Measurements from ENCODE around the gene ALDH3B1. TPM values are rescaled to one million over a fixed set of nuclear protein-coding genes. Genes with fewer than 3 reads are reported as not detected.

The ALDH3B1 gene
- total RNA-seq, 1 donor from 2014 or later: 2.1 TPM

DNA sequence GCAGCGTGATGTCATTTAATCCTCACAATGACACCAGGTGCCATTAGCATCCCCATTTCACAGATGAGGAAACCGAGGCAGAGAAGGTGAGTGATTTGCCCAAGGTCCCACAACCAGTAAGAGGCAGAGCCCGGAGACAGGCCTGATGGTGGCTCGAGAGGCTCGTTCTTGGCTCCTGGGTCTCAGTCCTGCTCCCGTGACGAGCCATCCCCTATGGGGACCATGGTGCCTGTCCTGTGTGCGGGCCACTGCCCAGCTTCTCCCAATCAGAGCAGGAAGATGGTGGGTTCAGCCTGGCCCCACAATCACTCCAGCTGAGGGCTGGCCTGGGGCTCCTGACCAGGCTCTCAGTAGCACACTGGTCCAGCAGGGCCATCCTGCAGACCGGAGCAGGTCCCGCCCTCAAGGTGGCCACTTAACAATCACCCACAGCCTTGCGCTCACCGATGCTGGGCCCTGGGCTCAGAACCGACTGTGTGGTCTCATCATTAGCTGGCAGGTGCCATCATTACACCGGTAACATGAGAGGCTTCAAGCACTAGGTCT is 3.6 kb downstream of the ALDH3B1 start:
- DNase-seq: no peak

DNA sequence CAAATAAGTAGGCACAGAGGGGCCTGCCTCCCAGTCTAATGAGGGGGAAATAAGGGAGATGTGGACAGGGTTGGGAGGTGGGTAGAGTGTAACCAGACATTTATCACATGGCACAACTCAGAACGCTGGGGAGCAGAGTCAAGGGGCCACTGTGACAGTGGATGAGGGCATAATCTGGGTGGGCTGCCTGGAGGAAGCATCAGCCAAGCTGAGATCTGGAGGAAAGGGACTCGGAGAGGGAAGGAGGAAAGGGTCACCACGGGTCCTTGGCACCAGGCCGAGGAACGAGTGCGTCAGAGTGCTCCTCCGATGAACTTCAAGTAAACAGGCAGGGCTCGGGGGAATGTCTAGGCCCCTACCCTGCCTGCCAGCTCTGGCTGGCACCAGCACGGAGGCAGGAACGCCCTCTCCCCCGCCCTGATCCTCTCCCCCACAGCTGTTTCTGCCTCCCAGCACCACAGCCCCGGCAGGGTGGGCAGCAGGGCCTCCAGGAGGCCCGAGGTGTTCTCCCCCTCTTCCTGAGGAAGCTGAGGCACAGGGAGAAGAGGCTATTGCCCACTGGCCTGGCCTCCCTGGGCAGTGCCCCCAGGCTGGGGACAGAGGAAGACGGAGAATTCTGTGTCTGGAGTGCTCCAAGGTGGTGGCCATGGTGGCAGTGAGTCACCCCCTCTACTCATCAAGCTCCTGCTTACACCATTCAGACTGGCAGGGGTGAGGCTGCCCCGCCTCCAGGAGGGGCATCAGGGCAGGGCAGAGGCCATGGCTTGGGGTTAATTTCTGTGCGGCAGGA is 4.2 kb downstream of the ALDH3B1 start:
- DNase-seq: no peak

DNA sequence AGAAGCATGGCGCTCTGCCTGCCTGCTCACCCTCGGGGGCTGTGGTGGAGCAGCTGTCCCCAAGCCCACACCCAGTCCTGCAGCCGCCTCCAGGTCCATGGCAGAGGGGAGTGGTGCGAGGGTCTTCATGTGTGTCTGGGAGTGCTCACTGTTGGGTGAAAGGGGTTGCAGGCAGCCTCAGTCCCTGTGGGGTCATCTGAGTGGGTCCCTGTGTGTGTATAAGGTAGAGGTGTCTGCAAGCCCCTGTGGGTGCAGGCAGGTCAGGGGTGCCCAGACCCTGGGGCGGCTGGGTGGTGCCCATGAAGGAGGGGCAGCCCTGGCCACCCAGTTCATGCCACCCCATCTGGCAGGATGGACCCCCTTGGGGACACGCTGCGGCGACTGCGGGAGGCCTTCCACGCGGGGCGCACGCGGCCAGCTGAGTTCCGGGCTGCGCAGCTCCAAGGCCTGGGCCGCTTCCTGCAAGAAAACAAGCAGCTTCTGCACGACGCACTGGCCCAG is 4.9 kb downstream of the ALDH3B1 start:
- no peak for DNase-seq

DNA sequence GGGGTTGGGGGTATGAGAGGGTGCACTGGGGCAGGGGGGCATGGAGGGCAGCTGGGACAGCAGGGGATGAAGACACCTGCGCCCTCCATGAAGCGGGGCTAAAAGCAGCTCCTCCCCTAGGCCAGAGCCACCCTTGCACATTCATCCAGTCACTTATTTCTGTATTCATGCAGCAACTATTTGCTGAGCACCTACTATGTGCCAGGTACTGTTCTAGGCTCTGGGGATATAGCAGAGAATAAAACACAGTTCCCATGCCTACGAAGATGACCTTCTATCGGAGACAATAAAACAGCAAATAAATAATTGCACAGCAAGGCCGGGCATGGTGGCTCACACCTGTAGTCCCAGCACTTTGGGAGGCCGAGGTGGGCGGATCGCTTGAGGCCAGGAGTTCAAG is 5.3 kb downstream of the ALDH3B1 start:
- no peak for DNase-seq

DNA sequence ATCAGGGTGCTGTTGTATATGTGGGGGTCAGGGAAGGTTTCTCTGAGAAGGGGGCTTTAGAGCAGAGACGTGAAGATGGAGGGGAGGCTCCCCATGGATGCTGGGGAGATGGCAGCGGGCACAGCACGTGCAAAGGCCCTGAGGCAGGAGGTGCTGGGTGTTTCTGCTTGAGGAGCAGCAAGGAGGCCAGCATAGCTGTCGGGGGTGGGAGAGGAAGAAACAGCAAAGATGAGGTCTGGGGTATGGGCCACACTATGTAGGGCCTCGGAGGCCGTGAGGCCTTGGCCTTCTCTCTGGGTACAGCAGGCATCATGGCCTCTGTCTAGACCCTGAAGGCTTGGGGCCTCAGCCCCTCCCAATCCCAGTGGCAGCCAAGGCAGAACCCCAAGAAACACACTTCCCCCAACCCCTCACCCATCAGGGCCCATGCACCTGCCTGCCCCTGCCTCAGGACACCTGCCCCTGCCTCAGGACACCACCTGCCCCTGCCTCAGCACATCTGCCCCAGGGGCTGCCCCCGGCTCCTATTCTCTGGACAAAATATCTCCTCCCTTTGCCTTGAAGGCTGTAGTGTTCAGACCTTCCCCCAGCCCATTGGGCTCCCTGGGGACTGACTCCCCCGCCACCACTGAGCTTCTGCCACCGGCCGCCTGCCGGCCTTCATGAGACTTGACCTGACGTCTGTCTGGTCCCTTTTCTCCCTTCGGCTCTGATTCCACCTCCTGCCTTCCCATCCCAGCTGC is 6.2 kb downstream of the ALDH3B1 start:
- DNase-seq: no peak

DNA sequence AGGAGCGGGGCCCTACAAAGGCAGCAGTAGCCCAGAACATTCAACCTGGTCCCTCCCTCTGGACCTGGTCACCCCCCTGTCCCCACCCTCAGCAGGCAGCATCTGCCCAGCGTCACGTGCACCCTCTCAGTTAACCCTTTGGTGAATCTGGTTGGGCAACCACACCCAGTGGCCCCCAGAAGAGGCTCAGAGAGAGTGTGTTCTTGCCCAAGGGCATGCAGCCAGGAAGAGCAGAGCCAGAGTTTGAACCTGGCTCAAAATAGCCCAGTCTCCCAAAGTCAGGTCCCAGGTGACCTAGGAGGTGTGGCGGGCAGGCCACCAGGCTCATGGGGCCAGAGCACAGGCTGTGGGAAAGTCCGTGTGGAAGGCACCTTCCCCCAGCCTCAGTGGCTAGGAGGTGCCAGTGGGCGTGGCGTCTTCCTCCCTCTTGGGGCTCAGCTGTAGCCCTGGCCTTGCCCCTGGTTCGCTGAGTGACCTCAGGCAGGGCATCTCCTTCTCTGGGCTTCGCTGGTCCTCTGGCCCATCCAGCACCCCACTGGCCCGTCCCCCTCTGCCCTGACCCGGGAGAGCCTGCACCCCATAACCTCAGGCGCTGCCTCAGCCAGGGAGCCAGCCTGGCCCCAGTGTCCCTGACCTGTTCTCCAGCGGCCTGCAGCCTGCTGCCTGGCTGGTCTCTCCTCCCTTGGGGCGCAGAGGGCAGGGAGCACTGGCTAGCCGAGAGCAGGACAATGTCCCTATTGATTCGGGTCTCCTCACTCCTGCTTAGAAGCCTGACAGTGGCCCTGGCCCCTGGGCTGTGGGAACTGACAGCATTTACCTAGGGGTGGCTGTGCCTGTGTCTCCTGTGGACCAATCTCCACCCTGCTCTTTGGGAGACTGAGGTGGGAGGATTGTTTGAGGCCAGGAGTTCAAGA is 7.0 kb downstream of the ALDH3B1 start:
- no peak for DNase-seq

DNA sequence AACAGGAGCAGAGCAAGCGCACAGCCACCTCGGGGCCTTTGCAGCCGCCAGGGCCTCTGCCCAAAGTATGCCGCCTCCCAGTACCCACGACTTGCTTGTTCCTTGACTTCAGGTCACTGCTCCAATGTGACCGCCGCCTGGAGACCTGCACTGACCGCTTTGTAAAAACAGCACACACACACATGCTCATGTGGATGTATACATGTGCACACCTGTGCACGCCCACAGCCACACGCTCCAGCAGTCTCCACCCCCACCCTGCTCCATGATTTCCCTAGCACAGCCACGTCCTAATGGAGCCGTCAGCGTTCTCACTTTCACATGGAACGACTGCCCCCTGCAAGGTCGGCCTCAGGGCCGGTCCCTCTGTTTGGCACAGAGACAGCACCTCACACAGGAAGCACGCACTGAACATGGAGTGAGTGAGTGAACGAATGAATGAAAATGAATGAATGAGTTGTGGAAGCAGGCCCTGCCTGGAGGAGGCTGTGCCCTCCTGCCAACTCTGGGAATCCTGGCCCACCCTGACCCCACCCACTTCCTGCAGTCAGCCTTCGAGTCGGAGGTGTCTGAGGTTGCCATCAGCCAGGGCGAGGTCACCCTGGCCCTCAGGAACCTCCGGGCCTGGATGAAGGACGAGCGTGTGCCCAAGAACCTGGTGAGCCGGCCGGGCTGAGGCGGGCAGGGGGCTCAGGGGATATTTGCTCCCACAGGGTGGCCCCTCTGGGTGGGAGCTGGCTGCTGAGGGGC is 8.0 kb downstream of the ALDH3B1 start:
- no peak for DNase-seq

DNA sequence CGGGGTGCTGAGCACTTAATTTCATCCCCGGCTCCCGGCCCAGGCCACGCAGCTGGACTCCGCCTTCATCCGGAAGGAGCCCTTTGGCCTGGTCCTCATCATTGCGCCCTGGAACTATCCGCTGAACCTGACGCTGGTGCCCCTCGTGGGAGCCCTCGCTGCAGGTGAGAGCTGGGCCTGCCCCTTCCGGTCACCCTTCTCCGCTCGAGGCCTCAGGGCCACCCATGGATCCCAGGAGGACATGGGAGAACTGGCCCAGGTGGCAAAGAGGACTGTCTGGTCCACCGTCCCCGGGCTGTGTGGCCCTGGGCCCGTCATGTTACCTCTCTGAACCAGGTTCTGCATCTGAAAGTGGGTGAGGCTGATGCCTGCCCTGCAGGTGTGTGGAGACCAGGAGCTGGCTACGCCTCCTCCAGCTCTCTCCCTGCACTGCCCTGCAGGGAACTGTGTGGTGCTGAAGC is 8.6 kb downstream of the ALDH3B1 start:
- no peak for DNase-seq

DNA sequence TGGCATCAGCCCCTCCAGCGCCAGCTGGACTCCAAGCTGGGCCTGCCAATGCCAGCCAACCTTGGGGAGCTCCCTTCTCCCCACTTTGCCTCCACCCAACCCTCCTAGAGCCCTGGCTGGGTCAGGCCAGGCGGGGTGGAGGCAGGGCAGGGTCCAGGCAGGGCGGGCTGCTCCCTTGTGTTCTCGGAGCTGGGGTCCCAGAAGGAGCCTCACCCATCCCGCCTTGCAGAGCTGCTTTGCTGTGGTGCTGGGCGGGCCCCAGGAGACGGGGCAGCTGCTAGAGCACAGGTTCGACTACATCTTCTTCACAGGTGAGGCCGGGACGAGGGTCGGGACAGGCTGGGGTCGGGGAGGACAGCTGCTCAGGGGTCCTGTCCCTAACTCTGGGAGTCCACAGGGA is 9.4 kb downstream of the ALDH3B1 start:
- DNase-seq: no peak

DNA sequence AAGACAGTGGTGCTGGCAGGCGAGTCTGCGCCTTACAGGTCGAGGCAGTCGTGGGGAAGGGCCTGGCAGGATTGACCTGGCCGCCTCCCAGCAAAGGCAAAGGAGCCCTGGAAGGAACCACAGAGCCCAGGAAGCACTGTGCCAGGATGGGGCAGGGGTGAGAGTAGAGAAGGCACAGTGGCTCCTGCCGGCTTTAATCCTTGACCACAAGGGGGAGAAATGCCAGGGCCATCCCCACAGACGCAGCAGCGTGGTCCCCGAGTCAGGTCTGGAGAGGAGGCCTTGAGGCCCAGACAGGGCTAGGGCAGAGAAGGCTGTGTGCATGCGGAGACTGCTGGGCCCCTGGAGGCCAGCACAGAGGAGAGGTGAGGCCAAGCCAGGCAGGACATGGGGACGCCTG is 10.4 kb downstream of the ALDH3B1 start:
- no peak for DNase-seq

DNA sequence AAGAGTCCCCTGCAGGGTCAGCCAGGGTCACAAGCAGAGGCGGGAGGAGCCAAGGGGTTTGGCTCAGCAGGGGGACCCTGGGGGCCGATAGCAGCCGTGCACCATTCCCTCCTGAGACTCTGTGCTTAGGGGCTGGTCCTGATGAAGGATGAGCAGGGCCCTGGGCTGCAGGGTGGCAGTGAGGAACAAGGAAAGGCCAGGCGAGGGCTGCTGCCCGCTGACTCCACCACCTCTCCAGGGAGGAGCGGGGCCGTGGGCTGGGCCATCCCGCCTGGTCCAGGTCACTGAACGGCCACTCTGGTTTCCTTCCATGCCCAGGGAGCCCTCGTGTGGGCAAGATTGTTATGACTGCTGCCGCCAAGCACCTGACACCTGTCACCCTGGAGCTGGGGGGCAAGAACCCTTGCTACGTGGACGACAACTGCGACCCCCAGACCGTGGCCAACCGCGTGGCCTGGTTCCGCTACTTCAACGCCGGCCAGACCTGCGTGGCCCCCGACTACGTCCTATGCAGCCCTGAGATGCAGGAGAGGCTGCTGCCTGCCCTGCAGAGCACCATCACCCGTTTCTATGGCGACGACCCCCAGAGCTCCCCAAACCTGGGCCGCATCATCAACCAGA is 11.2 kb downstream of the ALDH3B1 start:
- DNase-seq: no peak

DNA sequence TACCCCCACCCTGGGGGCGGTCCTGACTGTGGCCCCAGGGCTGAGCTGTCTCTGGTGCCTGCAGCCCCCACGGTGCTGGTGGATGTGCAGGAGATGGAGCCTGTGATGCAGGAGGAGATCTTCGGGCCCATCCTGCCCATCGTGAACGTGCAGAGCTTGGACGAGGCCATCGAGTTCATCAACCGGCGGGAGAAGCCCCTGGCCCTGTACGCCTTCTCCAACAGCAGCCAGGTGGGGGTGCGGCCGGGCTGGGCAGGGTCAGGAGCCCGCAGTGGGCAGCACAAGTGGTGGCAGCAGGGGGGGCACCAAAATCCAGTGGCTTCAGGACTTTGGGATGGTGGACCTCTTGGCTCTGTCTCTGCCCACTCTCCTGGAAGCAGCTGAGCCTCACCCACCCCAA is 12.4 kb downstream of the ALDH3B1 start:
- DNase-seq: no peak

DNA sequence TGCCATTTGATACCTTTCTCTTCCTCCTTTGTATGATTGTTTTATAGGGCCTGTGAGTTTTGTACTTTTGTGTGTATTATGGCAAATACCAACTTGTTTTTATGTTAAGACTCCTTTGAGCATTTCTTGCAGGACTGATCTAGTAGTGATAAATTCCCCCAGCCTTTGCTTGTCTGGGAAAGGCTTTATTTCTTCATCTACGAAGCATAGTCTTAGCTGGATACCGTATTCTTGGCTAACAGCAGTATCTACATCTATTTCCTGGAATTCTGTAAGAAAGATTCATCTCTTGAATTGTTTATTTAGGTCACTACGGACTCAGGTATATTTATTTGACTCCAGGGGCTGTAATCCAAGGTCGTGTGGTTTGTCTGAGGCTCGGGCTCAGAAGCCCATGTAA is 14.4 kb downstream of the ALDH3B1 start:
- no peak for DNase-seq

DNA sequence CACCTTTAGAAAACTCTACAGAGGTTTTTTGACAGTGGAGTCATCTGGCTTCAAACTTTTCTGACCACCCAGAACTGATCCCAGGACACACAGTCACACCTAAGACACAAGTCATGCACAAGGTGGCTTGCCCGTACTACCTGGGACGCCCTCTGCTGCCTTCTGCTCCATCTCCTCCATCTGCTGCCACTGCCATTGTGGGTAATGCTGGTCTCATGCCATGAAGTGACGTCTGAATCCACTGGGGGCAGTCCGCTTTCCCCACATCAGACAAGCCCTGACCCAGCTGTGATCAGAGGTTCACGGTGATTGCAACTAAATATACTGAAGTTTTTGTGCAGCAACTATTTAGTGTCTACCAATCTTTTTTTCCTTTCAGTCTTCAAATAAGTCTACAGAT is 14.9 kb downstream of the ALDH3B1 start:
- no peak for DNase-seq

DNA sequence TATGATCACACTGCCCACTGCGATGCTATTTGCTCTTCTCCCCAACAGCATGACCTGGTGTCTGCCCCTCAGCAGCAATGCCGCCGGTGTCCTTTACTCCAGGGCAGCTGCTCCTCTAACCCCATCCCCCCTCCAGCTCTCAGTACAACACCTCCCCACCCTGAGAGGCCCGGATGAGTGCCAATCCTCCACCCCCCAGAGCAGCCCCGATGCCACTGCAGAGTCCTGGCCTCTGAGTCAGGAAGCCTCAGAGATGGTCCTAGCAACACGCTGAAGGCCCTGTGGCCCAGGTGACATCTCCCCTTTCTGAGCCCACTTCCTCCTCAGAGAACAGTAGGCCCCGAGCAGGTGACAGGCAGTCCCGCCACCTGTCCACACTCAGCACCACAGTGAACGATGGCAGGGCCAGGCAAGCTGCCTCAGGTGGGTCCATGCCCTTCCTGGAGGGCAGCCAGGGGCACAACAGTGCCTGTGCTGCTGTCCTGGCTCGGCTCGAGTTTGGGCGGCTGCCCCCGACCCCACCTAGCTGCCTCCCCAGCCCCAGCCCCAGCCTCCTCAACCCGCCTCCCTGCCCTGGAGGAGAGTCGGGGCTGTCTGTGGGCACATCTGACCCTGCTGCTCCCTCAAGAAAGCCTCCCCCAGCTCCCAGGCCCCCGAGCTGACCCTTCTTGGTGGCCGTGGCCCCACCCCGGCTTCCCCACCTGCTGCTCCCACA is 16.4 kb downstream of the ALDH3B1 start:
- DNase-seq: no peak

DNA sequence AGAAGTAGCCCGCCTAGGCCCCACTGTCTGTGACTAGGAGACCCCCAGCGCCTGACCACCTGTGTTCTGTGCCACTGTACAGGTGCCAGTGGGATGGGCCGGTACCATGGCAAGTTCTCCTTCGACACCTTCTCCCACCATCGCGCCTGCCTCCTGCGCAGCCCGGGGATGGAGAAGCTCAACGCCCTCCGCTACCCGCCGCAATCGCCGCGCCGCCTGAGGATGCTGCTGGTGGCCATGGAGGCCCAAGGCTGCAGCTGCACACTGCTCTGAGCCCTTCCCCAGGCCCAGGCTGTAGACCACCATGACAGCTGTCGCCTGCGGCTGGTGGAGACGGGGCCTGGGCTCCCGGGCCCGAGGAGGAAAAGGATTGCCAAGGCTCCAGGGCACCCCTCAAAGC is 17.5 kb downstream of the ALDH3B1 start:
- DNase-seq: no peak

DNA sequence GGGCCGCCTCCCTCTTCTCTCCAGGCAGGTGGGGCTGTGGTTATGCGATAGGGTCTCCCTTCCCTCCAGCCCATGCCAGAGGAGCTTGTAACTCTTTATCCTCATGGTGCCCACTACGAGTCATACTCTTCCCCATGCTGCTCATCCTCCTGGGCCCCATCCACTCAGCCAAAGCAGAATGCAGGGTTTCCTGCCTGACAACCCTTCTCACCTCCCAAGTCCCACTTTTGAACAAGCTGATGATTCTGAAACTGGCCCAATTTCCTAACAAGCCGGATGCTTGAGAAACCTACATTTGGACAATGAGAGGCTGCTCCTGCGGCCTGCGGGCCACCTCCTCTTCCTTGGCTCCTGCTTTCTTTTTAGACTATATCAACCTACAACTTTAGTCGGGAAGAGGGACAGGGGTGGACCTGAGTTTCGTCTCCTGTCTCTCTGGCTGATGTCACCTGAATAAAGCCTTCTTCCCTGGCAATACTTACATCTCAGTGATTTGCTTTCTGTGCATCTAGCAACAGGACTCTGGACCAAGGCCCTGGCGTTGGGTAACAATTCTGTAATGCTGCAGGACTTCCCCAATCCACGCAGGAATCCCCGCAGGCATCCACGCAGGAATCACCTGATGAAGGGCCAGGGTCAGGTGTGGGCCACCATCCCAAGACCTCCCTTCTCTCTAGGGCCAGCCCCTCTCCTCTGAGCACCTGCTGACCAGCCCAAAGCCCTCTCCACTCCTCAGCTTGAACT is 18.8 kb downstream of the ALDH3B1 start:
- DNase-seq: no peak

DNA sequence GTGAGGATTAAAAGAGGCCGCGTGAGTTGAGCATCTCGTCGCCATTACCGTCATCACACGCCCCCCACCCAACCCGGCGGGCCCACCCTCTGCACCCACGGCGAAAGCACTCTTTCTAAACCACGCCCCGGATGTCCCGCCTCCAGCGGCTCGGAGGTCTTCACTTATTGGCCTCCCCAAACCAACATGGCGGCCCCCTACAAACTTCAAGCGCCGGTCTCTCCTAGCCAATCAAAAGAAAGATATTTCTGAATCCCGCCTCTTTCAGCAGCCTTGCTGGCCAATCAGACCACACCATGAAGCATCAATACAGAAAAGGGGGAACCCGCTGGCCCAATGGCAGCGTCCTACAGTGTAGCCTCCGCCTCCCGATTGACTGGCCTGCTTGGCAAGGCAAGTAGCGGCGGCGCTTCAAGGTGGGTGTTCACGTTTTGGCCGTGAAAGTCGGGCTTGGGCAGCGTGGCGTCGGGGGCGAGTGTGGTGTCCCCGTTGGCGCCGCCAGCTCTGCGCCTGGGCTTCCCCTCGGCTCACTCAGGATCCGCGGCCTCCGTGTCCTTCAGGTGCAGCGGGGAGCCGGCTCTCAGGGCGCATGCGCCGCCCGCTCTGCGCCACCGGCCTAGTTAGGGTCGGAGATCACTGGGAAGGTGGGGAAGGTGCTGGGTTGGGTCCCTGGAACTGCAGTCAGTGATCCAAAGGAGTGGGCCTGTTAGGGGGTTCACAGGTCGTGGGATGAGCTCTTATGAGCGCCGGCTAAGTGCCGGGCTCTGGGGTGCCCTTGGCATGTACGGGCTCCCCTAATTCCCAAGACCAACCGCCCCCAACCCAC is 20.4 kb downstream of the ALDH3B1 start, which contains the start of gene NDUFS8:
Gene NDUFS8, plus strand, starts transcription at position 364 of the 826 bp plus-strand sequence. CDS start 1,471 bp downstream, outside the sequence.
- DNase-seq: peak; percentile 99

DNA sequence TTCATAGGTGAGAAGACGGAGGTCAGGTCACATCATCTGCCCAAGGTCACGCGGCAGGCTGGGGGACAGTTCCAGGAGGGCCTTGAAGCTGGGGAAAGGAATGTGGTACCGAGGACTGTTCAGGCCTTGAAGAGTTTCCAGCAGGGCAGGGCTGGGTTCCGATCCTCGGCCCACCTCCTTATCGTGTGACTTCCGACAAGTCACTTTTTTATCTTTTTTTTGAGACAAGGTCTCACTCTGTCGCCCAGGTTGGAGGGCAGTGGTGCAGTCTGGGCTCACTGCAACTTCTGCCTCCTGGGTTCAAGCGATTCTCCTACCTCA is 21.0 kb downstream of the ALDH3B1 start:
- DNase-seq: no peak

Measured in skin of body (tissue), 2 donors.